Kasumi-1 (cell line): ENCODE data around the gene FBXO8.
"Not testable (repeated sequence)": the region's sequence is repeated elsewhere in the genome, so short reads cannot be mapped to it uniquely, and the experiment has no call there.

Source experiments
- DNase-seq, 2 experiments: peaks; one replicate each; lab custom pipeline; 2025; lab: John Stamatoyannopoulos, UW

Gene FBXO8, protein sequence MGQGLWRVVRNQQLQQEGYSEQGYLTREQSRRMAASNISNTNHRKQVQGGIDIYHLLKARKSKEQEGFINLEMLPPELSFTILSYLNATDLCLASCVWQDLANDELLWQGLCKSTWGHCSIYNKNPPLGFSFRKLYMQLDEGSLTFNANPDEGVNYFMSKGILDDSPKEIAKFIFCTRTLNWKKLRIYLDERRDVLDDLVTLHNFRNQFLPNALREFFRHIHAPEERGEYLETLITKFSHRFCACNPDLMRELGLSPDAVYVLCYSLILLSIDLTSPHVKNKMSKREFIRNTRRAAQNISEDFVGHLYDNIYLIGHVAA

DNA sequence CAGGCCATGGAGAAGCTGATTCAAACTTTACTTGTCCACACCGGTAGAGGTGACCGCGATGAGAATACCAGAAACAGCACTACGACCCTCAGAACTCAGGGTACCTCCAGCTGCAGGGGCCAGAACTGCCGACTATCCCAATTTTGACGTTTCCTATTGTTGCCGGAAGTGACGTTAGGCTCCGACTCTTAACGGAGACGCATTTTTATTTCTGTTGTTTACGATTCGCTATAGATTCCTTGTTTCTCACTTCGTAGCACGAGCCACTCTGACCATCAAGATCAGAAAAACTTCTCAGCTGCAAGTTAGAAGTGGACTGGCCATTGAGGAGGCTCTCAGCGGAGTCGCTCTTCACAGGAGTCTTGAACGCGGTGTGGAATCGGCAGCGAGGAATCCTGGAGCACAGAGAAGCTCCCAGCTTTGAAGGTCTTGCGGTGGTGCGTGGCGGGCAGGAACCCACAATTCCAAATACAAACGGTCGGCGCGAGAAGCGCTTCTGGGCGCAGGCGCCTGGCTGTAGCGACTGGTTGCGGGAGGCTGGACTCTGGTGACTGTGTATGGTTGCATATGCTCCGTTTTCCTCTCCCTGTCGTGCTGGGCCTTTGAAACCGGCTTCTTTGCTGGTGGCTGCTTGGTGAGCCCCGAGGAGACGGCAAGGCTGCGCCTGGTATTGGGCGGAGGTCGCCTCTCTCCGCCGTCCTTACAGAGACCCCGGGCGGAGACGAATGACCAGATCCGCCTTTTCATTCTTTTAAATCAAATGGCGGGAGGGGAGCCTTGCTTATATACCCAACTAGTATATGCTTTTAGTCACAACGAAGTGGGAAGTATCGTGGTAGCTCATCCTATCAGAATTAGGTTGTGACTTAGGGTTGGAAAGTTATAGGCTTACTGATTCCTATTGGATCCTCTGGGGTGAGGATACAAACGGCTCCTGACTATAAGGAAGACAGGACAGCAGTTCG, at the start of gene FBXO8, which contains the start of gene CEP44:
TSS of gene FBXO8 (minus strand) at position 161 of the 965 bp plus-strand sequence. CDS start 20,575 bp downstream, outside the sequence.
TSS of gene CEP44 (plus strand) at position 405 of the 965 bp plus-strand sequence. CDS start 15,211 bp downstream, outside the sequence.
- peak; percentile 90 to 92 for DNase-seq

GRCh38 chr4:174332741-174333493, 49.5 kb upstream of the FBXO8 start:
- DNase-seq = no peak

DNA sequence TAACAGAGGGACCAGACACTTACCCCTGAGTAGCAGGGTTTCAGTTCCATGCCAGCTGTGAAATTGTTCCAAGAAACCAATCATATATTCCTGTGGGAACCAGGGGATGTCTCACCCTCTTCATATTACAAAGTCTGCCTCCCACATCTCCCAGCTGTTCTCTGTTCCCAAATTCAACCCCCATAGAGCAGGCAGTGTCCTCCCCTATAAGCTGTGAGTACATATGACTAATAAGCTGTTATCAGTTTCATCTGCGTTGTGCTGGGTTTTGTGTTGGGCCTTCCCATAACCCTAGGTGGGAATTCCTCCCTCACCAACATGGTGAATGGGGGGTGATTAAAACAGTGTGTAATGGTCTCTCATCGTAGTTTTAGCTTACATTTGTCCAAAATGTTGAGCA, 41.3 kb upstream of the FBXO8 start:
- no peak for DNase-seq

- no peak for DNase-seq
These were observed 40.8 kb upstream of the FBXO8 start for GRCh38 chr4:174324236-174324635.

DNA sequence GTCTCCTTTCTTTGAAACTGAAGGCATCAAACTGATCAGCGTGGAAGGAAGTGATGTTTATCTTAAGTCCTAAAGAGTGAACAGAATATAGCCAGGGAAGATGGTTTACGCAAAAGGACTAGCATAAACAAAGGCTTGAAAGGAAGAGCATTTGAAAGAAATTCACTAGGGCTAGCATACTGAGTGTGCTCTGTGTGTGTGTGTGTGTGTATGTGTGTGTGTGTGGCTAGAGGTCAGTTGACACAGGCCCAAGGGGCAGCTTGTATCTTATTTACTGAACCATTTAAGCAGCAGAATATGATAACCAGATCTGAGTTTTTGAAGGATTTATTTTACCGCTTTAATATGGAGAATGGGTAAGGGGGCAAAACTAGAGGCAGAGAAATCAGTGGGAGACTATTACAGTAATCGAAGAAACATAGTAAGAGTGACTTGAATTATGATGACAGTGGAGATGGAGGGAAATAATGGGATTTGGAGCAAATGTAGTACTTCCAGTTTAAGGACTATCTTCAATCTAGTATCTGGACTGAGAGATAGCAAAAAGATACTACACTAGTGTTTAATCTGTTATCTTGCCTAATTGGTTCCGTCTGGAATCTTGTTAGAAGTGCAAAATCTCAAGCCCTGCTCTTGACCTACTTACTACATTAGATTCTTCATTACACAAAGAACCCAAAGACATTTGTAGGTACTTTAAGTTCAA, 37.2 kb upstream of the FBXO8 start:
- DNase-seq = no peak

DNA sequence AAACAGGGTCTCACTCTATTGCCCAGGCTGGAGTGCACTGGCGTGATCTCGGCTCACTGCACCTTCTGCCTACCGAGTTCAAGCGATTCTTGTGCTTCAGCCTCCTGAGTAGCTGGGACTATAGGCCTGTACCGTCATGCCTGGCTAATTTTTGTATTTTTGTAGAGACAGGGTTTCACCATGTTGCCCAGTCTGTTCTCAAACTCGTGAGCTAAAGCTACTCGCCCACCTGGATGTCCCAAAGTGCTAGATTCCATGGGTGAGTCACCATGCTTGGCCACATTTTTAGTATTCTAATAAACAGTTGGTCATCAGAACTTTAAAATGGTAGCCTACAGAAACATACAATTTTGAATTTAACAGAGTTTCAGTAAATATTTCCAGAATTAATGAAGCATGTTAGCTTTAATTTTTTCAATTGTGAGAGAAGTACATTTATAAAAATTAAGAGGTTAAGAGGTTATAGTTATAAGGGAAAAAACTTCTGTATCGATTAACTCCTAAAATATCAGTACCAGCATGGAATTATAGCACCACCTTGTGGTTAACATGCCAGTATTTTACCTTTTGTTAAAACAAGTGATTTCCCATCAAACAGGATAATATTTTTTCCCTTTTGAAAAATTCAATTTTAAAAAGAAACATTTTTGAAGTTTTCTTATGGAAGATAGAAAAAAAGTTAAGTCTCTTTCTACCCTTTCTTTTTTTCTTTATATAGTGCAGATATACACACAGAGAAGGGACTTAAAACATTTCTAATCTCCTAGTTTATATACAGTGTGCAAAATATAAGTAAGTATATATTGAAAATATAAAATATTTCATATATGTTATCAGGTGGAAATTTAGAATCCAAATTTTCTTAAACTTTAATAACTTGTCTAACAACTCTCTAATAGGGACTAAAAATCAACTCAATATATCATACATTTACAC, 35.6 kb upstream of the FBXO8 start:
- peak; percentile 42 to 57 for DNase-seq

- no peak for DNase-seq
These were observed 34.1 kb upstream of the FBXO8 start for GRCh38 chr4:174317531-174317930.

GRCh38 chr4:174316954-174317353, 33.5 kb upstream of the FBXO8 start:
- no peak for DNase-seq

DNA sequence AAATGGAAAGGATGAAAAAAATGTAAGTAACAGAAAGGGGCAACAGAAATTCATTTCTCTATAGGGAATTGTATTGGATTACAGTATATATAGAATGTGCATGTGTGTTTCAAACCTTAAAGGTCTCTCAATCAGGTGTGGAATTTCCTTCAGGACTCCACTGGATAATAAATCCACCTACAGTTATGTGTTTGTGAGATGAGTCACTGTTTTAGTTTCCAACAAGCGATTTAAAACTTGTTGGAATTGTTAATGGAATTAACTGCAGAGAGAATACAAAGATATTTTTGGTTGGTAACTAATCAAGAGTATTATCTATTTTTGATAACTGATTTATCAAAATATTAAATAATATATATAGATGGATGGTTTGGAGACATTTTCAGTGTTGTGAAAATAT, 33.1 kb upstream of the FBXO8 start:
- DNase-seq = no peak

GRCh38 chr4:174314770-174315169, 31.3 kb upstream of the FBXO8 start:
- DNase-seq = peak in 1 of 2 experiments; percentile 14

DNA sequence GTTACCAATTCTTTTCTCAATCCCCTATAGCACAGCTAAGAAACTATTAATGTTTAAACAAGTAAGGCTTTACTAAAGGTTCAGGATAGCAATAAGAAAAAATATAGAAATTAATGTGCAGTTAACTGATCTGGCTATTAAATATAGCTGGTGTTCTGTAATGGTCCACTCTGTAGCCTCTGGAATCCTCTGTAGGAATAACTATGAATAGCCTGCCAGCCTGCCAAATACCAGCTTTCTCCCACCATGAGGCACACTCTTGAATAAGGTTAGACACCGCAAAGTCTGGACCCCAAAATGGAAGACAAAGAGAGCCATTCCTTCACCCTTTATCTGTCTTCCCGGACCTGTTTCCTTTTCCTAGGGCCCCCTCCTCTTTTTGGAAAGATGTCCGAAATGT, 30.8 kb upstream of the FBXO8 start:
- DNase-seq = no peak

DNA sequence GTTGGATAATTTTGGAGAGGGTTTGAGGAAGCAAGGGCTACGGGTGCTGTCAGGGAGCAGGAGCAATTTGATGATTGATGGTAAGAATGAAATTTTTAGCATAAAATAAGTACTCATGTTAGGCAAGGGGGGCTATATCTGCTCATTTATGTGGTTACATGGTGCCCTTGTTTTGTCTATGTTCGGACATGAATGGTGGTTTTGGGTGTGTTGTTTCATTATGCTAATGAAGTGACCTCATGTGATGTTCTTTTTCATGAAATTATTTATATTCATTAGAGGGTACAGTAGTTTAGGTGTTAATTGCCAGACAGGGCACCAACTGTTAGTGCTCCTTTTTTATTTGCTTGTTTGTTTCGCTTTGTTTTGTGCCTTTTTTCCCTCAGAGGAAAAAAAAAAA, 29.5 kb upstream of the FBXO8 start:
- DNase-seq = no peak

DNA sequence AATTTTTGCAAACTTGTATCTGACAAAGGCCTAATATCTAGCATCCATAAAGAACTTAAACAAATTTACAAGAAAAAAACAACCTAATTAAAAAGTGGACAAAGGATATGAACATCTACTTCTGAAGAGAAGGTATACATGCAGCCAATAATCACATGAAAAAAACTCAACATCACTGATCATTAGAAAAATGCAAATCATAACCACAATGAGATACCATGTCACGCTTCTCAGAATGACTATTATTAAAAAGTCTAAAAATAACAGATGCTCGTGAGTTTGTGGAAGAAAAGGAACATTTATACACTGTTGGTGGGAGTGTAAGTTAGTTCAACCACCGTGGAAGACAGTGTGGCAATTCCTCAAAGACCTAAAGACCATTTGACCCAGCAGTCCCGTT, 24.2 kb upstream of the FBXO8 start:
- DNase-seq = no peak

DNA sequence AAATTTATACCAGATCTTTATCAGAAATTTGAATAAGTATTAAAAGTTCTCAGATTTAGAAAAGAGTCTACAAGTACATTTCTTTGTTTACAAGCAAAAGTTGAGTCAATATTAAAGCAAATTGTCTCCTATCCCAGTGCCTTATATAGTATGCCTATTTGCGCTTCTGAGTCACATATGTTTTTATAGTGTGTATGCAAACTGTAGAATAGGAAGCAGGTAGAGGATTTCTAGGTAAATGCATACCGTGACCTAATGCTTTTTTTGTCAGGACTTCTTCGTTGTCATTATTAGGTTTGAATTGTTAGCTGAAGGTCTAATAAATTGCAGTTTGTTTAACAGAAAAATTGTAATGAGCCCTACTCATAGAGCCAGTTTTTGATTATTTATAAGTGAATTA, 22.5 kb upstream of the FBXO8 start:
- no peak for DNase-seq

- no peak for DNase-seq
These were observed 21.2 kb upstream of the FBXO8 start for GRCh38 chr4:174304664-174305063.

DNA sequence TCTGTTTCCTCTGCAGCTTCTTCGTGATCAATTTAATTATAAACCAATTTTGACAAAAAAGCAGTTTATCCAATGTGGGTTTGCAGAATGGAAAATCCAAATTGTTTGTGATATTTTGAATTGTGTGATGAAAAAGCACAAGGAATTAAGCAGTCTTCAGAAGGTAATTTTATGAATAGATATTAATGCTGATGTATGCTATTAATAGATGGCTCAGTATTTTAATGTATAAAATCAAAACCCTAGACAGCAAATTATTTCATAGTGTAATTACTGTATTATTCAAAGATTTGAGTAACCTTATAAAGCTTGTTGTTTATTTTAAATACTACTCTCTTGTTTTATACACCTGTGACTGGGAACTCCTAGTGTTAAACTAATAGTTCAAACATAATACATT, 20.2 kb upstream of the FBXO8 start:
- no peak for DNase-seq

DNA sequence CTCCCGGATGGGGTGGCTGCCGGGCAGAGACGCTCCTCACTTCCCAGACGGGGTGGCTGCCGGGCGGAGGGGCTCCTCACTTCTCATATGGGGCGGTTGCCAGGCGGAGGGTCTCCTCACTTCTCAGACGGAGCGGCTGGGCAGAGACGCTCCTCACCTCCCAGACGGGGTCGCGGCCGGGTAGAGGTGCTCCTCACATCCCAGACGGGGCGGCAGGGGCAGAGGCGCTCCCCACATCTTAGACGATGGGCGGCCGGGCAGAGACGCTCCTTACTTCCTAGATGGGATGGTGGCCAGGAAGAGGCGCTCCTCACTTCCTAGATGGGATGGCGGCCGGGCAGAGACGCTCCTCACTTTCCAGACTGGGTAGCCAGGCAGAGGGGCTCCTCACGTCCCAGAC, 11.7 kb upstream of the FBXO8 start:
- DNase-seq = not testable (repeated sequence)

- not testable (repeated sequence) for DNase-seq
These were observed 11.2 kb upstream of the FBXO8 start for GRCh38 chr4:174294641-174295040.

DNA sequence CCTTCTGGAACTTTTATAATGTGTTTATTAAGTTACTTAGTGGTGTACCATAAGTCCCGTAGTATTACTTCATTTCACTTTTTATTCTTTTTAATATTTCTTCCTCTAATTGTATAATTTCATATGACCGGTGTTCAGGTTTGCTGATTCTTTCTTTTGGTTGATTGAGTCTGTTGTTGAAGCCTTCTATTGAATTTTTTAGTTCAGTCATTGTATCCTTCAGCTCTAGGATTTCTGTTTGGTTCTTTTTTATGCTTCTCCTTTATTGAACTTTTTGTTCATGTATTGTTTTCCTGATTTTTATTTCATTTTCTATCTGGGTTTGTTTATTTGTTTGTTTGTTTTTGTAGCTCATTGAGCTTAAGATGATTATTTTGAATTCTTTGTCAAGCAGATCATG, 9.0 kb upstream of the FBXO8 start:
- no peak for DNase-seq

- DNase-seq = no peak
These were observed 3.4 kb upstream of the FBXO8 start for GRCh38 chr4:174286870-174287269.
